D721Med (cell line): Measurements from ENCODE around the gene SEC11A.
"Not testable (repeated sequence)": the region's sequence is repeated elsewhere in the genome, so short reads cannot be mapped to it uniquely, and the experiment has no call there.

Experiments used
- DNase-seq: peaks from one replicate; pipeline ENCODE4 v3.0.0; 2011; ENCODE audit warnings: low spot score; ENCODE audit not compliant: insufficient read length
- FAIRE-seq: peaks from 2 replicates; lab custom pipeline; 2011; peaks lifted over from hg19 to GRCh38; lab: Jason Lieb, UNC
- CTCF ChIP-seq: IDR thresholded peaks from 2 replicates; pipeline ENCODE4 v1.5.1; 2012; ENCODE audit warnings: mild to moderate bottlenecking, control low read depth; ENCODE audit not compliant: insufficient read depth; ENCODE audit errors: missing control alignments

The SEC11A gene

GRCh38 chr15:84736375-84736774, 20.4 kb upstream of the SEC11A start:
- TF ChIP-seq CTCF = no peak
- DNase-seq = no peak
- no peak for FAIRE-seq

- DNase-seq, FAIRE-seq: not testable (repeated sequence)
Measured at GRCh38 chr15:84735480-84736061, 19.6 kb upstream of the SEC11A start.

- FAIRE-seq (no peak), DNase-seq (no peak)
- TF ChIP-seq CTCF = no peak
Measured at GRCh38 chr15:84734794-84735479, 19.0 kb upstream of the SEC11A start.

GRCh38 chr15:84731774-84732173, 15.8 kb upstream of the SEC11A start:
- TF ChIP-seq CTCF = no peak
- DNase-seq = no peak
- FAIRE-seq = no peak

GRCh38 chr15:84727429-84727828, 11.5 kb upstream of the SEC11A start:
- DNase-seq (no peak), FAIRE-seq (no peak)
- no peak for TF ChIP-seq CTCF

GRCh38 chr15:84725001-84725491, 9.1 kb upstream of the SEC11A start:
- FAIRE-seq (no peak), DNase-seq (no peak)
- no peak for TF ChIP-seq CTCF

GRCh38 chr15:84722628-84723027, 6.7 kb upstream of the SEC11A start:
- TF ChIP-seq CTCF = no peak
- no peak for DNase-seq
- FAIRE-seq = no peak
